ENCODE measurements around the gene MAP2K5.
A peak's percentile ranks its signal among the peaks of the same experiment; 100 is the strongest.

Gene MAP2K5

GRCh38 chr15:67542420-67543347, at the start of gene MAP2K5:
Gene MAP2K5, plus strand, starts transcription at chr15:67542703. Its CDS starts 633 bp downstream, at chr15:67543336.
- peak; percentile 55 to 79 for DNase-seq (ENCODE audit: low read depth in 2 of 2)

- DNase-seq (ENCODE audit: low read depth in 2 of 2), result no peak
Measured at GRCh38 chr15:67495585-67495984, 46.9 kb upstream of the MAP2K5 start.

GRCh38 chr15:67501177-67501835, 41.2 kb upstream of the MAP2K5 start:
- no peak for DNase-seq (ENCODE audit: low read depth in 2 of 2)

- DNase-seq (ENCODE audit: low read depth in 2 of 2), result no peak
Measured at GRCh38 chr15:67501836-67502461, 40.6 kb upstream of the MAP2K5 start.

GRCh38 chr15:67504056-67504455, 38.4 kb upstream of the MAP2K5 start:
- DNase-seq (ENCODE audit: low read depth in 2 of 2), result no peak

GRCh38 chr15:67504796-67505195, 37.7 kb upstream of the MAP2K5 start:
- no peak for DNase-seq (ENCODE audit: low read depth in 2 of 2)

GRCh38 chr15:67505675-67506572, 36.6 kb upstream of the MAP2K5 start:
- DNase-seq (ENCODE audit: low read depth in 2 of 2), result no peak

GRCh38 chr15:67506775-67507747, 35.4 kb upstream of the MAP2K5 start:
- DNase-seq (ENCODE audit: low read depth in 2 of 2), result no peak

GRCh38 chr15:67508407-67508806, 34.1 kb upstream of the MAP2K5 start:
- no peak for DNase-seq (ENCODE audit: low read depth in 2 of 2)

GRCh38 chr15:67509918-67510317, 32.6 kb upstream of the MAP2K5 start:
- DNase-seq (ENCODE audit: low read depth in 2 of 2), result no peak

GRCh38 chr15:67510597-67511190, 31.8 kb upstream of the MAP2K5 start:
- DNase-seq (ENCODE audit: low read depth in 2 of 2), result no peak

GRCh38 chr15:67511606-67512005, 30.9 kb upstream of the MAP2K5 start:
- DNase-seq (ENCODE audit: low read depth in 2 of 2), result no peak

- DNase-seq (ENCODE audit: low read depth in 2 of 2), result no peak
Measured at GRCh38 chr15:67512140-67512539, 30.4 kb upstream of the MAP2K5 start.

- no peak for DNase-seq (ENCODE audit: low read depth in 2 of 2)
Measured at GRCh38 chr15:67512933-67513714, 29.4 kb upstream of the MAP2K5 start.

GRCh38 chr15:67515090-67515489, 27.4 kb upstream of the MAP2K5 start:
- no peak for DNase-seq (ENCODE audit: low read depth in 2 of 2)

- no peak for DNase-seq (ENCODE audit: low read depth in 2 of 2)
Measured at GRCh38 chr15:67515557-67515956, 26.9 kb upstream of the MAP2K5 start.

GRCh38 chr15:67520321-67521028, 22.0 kb upstream of the MAP2K5 start:
- no peak for DNase-seq (ENCODE audit: low read depth in 2 of 2)

GRCh38 chr15:67521029-67521782, 21.3 kb upstream of the MAP2K5 start, which contains the start of gene C15orf61:
Gene C15orf61, plus strand, starts transcription at chr15:67521131. Its CDS starts 118 bp downstream, at chr15:67521249.
- peak; percentile 69 to 79 for DNase-seq (ENCODE audit: low read depth in 2 of 2)
